ENCODE measurements around the gene WNK4. TPM values are rescaled to one million over a fixed set of nuclear protein-coding genes. Genes with fewer than 3 reads are reported as not detected.

Gene WNK4
- total and polyA plus RNA-seq, 9 of the 15 experiments (the other 6 are each of a cell fraction or from before 2014, with no cell fraction given) = 0.32 to 25.8 (median 4.5) TPM

DNA sequence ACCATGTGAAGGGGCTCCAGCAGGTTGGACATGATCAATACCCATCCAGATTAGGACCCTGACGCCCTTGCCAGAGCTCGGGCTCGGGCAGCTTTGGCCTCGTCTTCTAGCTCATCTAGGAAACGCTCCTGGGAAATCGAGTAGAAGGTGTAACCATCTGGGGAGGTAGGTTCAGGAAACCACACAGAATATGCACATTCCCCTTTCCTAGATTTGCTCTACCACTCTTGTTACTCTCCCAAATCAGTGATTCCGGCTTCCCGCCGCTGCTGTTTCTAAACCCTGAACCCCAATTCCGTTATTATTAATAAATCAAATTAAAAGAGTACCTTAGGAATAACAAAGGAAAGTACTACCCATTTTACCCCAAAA, 17.6 kb downstream of the WNK4 start:
- no peaks in the 10 kb centered on the region for H4K20me1 ChIP-seq (replicated peaks; ENCODE audit: control insufficient read depth, insufficient read depth, low read length)
- peaks cover 17% of the 10 kb centered on the region for H3K79me2 ChIP-seq (ENCODE audit: control insufficient read depth, insufficient read depth, low read length)
- no peak for ATAC-seq
- H3K27me3 ChIP-seq (ENCODE audit: control insufficient read depth in 2 of 2, insufficient read depth in 2 of 2, low read length in 2 of 2) = no peaks in the 10 kb centered on the region
- FAIRE-seq = no peak
- intact Hi-C loops (cut with micrococcal nuclease) (no loop called here), in situ Hi-C loops (cut with MboI) (no loop called here)
- peaks cover 30% of the 10 kb centered on the region; the same call in 2 of the 3 replicates for H3K36me3 ChIP-seq (ENCODE audit: control insufficient read depth, insufficient read depth, low read length)
- H3K4me3 ChIP-seq = peak overlapping the region; percentile 73
- H3K27ac ChIP-seq (ENCODE audit: extremely low read depth, low read depth, low read length) = peak overlapping the region; percentile 68
- peak overlapping the region; percentile 96 for H2AFZ ChIP-seq (ENCODE audit: low read depth, low read length)
- no peaks in the 10 kb centered on the region for H3K9me1 ChIP-seq (ENCODE audit: control insufficient read depth, insufficient read depth, low read length)
- TF ChIP-seq MYNN (IDR thresholded peaks at IDR 0.05) (0 out of 2 replicates have a peak, but pooled peaks have one; percentile 7), MYNN (CRISPR knock-in tag; IDR thresholded peaks at IDR 0.05) (no peak), POLR3A (IDR thresholded peaks at IDR 0.05; ENCODE audit: borderline replicate concordance, extremely low read depth, insufficient read depth, insufficient read length) (no peak)
- TF ChIP-seq, protein P1, sequence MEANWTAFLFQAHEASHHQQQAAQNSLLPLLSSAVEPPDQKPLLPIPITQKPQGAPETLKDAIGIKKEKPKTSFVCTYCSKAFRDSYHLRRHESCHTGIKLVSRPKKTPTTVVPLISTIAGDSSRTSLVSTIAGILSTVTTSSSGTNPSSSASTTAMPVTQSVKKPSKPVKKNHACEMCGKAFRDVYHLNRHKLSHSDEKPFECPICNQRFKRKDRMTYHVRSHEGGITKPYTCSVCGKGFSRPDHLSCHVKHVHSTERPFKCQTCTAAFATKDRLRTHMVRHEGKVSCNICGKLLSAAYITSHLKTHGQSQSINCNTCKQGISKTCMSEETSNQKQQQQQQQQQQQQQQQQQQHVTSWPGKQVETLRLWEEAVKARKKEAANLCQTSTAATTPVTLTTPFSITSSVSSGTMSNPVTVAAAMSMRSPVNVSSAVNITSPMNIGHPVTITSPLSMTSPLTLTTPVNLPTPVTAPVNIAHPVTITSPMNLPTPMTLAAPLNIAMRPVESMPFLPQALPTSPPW (CRISPR knock-in tag; IDR thresholded peaks at IDR 0.05) = no peak
- TF ChIP-seq, protein P2, sequence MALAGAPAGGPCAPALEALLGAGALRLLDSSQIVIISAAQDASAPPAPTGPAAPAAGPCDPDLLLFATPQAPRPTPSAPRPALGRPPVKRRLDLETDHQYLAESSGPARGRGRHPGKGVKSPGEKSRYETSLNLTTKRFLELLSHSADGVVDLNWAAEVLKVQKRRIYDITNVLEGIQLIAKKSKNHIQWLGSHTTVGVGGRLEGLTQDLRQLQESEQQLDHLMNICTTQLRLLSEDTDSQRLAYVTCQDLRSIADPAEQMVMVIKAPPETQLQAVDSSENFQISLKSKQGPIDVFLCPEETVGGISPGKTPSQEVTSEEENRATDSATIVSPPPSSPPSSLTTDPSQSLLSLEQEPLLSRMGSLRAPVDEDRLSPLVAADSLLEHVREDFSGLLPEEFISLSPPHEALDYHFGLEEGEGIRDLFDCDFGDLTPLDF (CRISPR knock-in tag; IDR thresholded peaks at IDR 0.05) = no peak
- no TSS peak for BruUV-seq (replicated peaks)
- H3K4me2 ChIP-seq (ENCODE audit: insufficient read depth, low read length) = peak overlapping the region; percentile 94
- WGBS (ENCODE audit: insufficient coverage, low coverage, missing lambda C conversion rate) = 6% methylated on average over 10 of the region's 10 CpGs
- H3K4me1 ChIP-seq (replicated peaks in 1 of 2; ENCODE audit: control insufficient read depth in 2 of 2, insufficient read depth in 2 of 2, low read length in 2 of 2) = peaks cover 19 to 36% of the 10 kb centered on the region in 2 experiments
- H3K9me3 ChIP-seq (replicated peaks; ENCODE audit: control insufficient read depth, insufficient read depth, low read depth, low read length) = no peaks in the 10 kb centered on the region
- ChIA-PET CTCF (ENCODE audit: low intra/inter-chr PET ratio) (no interaction called here), POLR2A (interaction anchor here (0.6 to 6.4 kb wide), 9 partner anchors 11 to 220 kb away, joined by 3 to 47 read pairs (median 4); partner anchors contain the start of genes AOC3, BECN1 and WNK4)
- H3K9ac ChIP-seq (ENCODE audit: insufficient read depth in 1 of 2, low read depth in 2 of 2, low read length in 2 of 2) = peak overlapping the region; percentile 84 to 99
- no peak for DNase-seq (ENCODE audit: extremely low read depth in 1 of 4, low spot score in 3 of 4)

All from K562 (cell line).